Parathyroid adenoma (tissue), 2 donors: ENCODE data around the gene ECHDC1.

Experiments used
- H2AFZ ChIP-seq: fragments of 300-600 bp; sonication (generic); one replicate; pipeline ENCODE4 v1.7.0; 2017; ENCODE audit warnings: antibody characterized with exemption, mild to moderate bottlenecking
- H3K27ac ChIP-seq: fragments of 300-600 bp; sonication (generic); one replicate; pipeline ENCODE4 v1.7.0; 2017
- H3K27me3 ChIP-seq: fragments of 300-600 bp; sonication (generic); one replicate; pipeline ENCODE4 v1.7.0; 2017; ENCODE audit warnings: low read length; ENCODE audit not compliant: control insufficient read depth, insufficient read depth
- H3K36me3 ChIP-seq: fragments of 300-600 bp; sonication (generic); one replicate; pipeline ENCODE4 v1.7.0; 2017; ENCODE audit warnings: low read length; ENCODE audit not compliant: control insufficient read depth, insufficient read depth
- H3K4me1 ChIP-seq: fragments of 300-600 bp; sonication (generic); one replicate; pipeline ENCODE4 v1.7.0; 2017; ENCODE audit warnings: control low read depth
- H3K4me2 ChIP-seq: fragments of 300-600 bp; sonication (generic); one replicate; pipeline ENCODE4 v1.7.0; 2017; ENCODE audit warnings: low read length
- H3K4me3 ChIP-seq: fragments of 300-600 bp; sonication (generic); one replicate; pipeline ENCODE4 v1.7.0; 2017; ENCODE audit warnings: low read depth, low read length
- H3K79me2 ChIP-seq: fragments of 300-600 bp; sonication (generic); one replicate; pipeline ENCODE4 v1.7.0; 2017; ENCODE audit warnings: control low read depth
- H3K9ac ChIP-seq: fragments of 300-600 bp; sonication (generic); one replicate; pipeline ENCODE4 v1.7.0; 2017; ENCODE audit warnings: mild to moderate bottlenecking
- H3K9me3 ChIP-seq: fragments of 300-600 bp; sonication (generic); one replicate; pipeline ENCODE4 v1.7.0; 2017; ENCODE audit warnings: low read length; ENCODE audit not compliant: control insufficient read depth
- CTCF ChIP-seq: fragments of 300-600 bp; sonication (generic); IDR thresholded peaks from one replicate; pipeline ENCODE4 v1.7.0; 2017; ENCODE audit warnings: antibody characterized with exemption, mild to moderate bottlenecking
- donor health status: primary hyperparathyroidism.

The ECHDC1 gene

GRCh38 chr6:127301199-127301700, 42.2 kb downstream of the ECHDC1 start:
- H3K79me2 ChIP-seq: no peaks in the 10 kb centered on the region
- H3K27me3 ChIP-seq: no peaks in the 10 kb centered on the region
- H3K4me2 ChIP-seq: no peak overlapping the region
- no peaks in the 10 kb centered on the region for H3K9me3 ChIP-seq
- H3K4me1 ChIP-seq: peaks cover 2% of the 10 kb centered on the region
- H3K4me3 ChIP-seq: no peak overlapping the region
- H2AFZ ChIP-seq: no peak overlapping the region
- H3K27ac ChIP-seq: no peak overlapping the region
- H3K9ac ChIP-seq: no peak overlapping the region
- no peaks in the 10 kb centered on the region for H3K36me3 ChIP-seq
- TF ChIP-seq CTCF: no peak

- no peak overlapping the region for H3K9ac ChIP-seq
- no peak overlapping the region for H3K4me2 ChIP-seq
- H3K27ac ChIP-seq: no peak overlapping the region
- no peaks in the 10 kb centered on the region for H3K9me3 ChIP-seq
- no peak for TF ChIP-seq CTCF
- H3K36me3 ChIP-seq: no peaks in the 10 kb centered on the region
- no peaks in the 10 kb centered on the region for H3K27me3 ChIP-seq
- H3K4me3 ChIP-seq: no peak overlapping the region
- no peaks in the 10 kb centered on the region for H3K79me2 ChIP-seq
- no peak overlapping the region for H2AFZ ChIP-seq
- H3K4me1 ChIP-seq: peaks cover 2% of the 10 kb centered on the region
These were observed 43.0 kb downstream of the ECHDC1 start for GRCh38 chr6:127300411-127300810.

- Histone ChIP-seq H2AFZ (no peak overlapping the region), H3K27me3 (no peaks in the 10 kb centered on the region), H3K79me2 (no peaks in the 10 kb centered on the region), H3K27ac (no peak overlapping the region), H3K4me1 (peaks cover 2% of the 10 kb centered on the region), H3K4me2 (no peak overlapping the region), H3K9ac (no peak overlapping the region), H3K36me3 (no peaks in the 10 kb centered on the region), H3K9me3 (no peaks in the 10 kb centered on the region), H3K4me3 (no peak overlapping the region)
- TF ChIP-seq CTCF: no peak
These were observed 43.7 kb downstream of the ECHDC1 start for GRCh38 chr6:127299522-127300240.

GRCh38 chr6:127298475-127298874, 44.9 kb downstream of the ECHDC1 start:
- H3K36me3 ChIP-seq: no peaks in the 10 kb centered on the region
- H3K4me3 ChIP-seq: no peak overlapping the region
- no peak overlapping the region for H3K4me2 ChIP-seq
- no peak overlapping the region for H3K27ac ChIP-seq
- H3K4me1 ChIP-seq: peaks cover 2% of the 10 kb centered on the region
- no peak overlapping the region for H2AFZ ChIP-seq
- no peak for TF ChIP-seq CTCF
- H3K79me2 ChIP-seq: no peaks in the 10 kb centered on the region
- H3K9me3 ChIP-seq: no peaks in the 10 kb centered on the region
- H3K27me3 ChIP-seq: no peaks in the 10 kb centered on the region
- H3K9ac ChIP-seq: no peak overlapping the region
